GM19099 (cell line): Measurements from ENCODE around the gene WNT3A.

Experiments
- POLR2A ChIP-seq: IDR thresholded peaks from 3 replicates; pipeline ENCODE4 v1.6.1; 2011; ENCODE audit warnings: low read depth; ENCODE audit not compliant: insufficient read length; ENCODE audit errors: extremely low read depth

Gene WNT3A

DNA sequence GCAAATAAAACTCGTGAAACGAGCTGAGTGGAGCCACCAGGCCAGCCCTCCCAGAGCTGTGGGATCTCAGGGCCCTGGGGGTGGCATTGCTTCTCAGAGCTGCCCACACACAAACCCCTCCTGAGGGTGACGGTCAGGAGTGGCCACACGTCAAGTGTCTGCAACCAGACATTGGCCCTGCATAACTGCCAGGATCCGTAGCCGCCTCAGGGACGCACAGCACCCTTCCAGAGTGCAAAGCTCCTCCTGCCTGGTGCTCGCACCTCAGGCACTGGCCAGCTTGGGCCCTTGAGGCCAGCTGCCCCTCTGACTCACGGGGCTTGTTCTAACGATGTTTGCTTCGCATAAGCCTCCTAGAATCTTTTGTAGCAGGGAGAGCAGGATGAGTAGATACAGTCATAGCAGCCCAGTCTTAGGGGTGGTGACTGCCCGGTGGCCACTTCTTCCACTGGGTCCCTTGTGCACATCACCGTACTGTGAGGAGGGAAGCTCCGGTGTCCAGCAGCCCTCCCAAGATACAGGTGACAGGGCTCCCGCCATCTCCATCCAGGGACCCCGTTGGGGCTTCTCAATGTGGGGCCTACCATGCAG, 5.0 kb downstream of the WNT3A start:
- no peak for TF ChIP-seq POLR2A

GRCh38 chr1:228012555-228012954, 5.8 kb downstream of the WNT3A start:
- TF ChIP-seq POLR2A = no peak

- no peak for TF ChIP-seq POLR2A
These were observed 6.5 kb downstream of the WNT3A start for GRCh38 chr1:228013131-228013934.

DNA sequence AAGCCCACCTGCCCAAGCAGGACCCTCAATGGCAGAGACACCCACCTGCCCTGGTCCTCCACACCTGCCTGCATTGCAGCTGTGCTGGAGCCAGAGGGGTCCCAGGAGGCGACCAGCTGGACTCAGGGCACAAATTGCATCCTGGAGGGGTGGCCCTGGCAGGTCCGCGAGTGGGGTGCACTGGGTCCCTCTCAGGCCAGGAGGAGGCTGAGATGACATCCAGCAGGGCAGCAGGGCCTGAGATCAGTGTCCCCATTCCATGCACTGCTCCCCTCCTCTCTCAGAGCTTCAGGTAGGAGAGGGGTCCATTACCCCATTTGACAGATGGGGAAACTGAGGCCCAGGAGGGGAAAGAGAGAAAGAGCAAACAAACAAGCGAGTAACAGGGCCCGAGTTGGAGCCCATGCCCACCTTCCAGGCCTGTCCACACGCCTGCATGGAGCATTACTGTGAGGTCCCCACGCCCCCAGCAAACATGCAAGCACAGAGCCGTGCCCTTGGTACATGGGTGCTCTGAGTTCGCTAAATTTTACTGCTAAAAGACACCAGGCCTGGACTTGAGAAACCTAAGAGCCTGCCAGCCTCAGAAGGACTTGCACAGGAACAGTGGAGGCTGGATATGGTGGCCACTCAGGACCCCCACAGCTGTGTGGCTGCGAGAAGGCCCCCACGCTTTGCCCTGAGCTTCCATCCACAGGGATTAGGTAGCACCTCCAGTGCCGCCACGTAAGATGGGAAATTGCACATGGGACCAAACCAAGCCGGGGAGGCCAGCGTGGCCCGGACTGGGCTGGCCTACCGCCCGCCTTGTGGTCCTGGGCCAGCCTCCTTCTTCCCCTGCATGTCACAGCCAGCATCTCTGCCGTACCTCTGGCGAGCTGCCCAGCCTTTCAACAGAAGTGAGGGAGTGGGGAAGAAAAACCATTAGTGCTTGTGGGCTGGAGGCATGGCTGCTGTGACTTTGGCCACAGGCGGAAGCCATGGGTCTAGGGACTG, 7.4 kb downstream of the WNT3A start:
- no peak for TF ChIP-seq POLR2A

DNA sequence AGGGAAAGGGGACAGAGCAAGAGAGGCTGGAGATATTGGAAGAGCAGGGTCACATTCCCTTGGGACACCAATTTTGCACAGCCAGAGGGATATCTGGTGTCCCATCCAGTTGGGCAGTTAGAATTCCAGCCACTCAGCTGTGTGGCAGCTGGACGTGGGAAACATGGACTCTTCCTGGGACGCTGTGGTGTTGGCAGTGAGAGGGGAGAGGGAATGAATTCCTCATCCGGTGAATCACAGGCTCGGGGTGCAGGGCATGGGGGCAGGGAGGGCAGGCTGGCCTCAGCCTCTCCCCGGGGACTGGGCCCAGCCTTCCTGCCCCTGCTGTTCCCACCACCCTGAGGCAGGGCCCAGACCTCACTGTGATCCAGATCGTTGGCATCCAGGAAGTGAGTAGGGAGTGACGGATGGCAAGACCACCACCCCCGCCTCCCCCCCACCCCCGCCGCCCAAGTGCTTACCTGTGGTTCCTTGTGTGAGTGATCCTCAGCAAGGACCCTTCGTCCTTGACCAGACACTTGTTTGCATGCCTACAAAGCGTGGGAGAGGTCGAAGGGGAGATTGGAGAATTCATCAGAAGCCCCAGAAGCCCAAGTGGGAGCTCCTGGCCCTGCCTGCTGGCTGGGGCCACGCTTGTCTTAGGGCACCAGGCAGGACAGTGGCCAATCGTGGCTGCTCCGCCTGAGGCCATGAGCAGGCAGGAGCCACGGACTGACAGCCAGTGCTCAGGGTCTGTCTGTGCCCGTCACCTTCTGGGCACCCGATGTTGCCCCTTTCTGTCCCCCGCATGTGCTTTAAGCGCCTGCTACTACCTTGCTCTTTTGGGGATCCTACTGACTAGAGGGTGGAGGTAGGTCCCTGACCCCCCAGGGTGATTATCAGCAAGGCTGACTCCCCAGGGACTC, 8.7 kb downstream of the WNT3A start:
- TF ChIP-seq POLR2A = no peak

GRCh38 chr1:228016181-228016510, 9.3 kb downstream of the WNT3A start:
- no peak for TF ChIP-seq POLR2A

DNA sequence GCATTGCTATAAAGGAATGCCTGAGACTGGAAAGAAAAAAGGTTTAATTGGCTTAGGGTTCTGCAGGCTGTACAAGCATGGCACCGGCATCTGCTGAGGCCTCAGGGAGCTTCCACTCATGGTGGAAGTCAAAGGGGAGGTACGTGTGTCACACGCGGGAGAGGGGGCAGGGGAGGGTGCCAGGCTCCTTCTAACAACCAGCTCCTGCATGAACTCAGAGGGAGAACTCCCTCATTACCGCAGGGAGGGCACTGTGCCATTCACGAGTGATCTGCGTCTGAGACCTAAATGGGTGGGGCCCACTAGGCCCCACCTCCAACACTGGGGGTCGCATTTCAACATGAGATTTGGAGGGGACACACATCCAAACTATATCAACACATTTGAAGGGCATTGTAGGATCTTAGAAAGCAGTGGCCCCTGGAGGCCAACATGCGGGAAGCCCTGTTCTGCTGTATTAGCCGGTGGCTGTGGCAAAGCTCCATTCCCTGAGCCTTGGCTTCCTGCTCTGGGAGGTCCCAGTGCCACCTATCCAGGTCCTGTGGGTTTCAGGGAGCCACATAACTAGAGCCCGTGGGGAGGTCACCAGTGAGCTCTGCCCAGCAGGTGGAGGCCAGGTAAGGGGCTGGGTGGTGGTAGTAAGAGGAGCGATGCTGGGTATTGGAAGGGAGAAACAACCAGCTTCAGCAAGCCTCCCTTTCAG, 10.0 kb downstream of the WNT3A start:
- TF ChIP-seq POLR2A = no peak

- TF ChIP-seq POLR2A = no peak
These were observed 10.7 kb downstream of the WNT3A start for GRCh38 chr1:228017356-228018124.

DNA sequence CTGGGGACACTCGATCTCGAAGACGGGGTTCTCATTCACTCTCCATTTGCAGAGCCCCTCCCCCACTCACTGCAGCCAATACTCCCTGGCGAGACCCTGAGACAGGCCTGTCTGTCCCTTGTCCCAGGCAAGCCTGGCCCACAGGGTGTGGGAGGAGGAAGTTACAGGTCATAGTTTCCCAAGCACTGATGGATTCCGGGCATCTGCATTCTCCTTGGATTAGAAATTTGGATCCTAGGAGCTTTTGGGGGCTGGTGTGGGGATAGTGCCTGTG, 11.3 kb downstream of the WNT3A start:
- no peak for TF ChIP-seq POLR2A

DNA sequence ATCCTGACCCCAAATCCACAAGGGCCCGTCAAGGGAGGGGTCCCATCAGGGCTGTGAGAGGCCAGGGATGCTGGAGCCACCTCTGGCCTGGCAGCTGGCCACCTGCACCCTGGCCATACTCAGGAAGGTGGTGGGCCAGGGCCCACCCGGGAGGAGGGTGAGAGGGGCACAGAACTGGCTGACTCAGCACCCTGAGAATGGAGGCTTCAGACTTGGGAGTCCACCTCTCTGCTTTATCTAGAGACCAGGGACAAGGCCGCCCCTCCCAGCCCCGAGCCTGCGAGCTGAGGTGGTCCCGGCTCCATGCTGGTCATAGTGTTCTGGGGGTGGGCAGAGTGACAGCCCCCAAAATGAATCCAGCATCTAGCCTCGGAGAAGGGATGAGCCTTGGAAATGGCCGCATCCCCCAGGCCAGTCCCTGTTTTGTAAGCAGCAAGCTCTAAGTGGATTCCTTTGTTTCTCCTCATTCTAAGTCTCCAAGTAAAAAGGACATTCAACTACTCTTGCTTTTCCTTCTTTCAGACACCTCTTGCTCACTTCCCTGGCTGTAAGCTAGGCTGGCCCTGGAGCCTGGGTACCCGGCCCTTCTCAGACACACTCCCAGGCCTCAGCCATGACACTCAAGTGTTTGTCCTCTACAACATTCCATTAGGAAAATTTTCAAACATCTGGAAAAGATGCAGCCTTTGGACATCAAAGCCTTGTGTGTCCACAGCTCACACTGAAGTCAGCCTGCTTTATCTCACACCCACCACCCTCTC, 12.3 kb downstream of the WNT3A start:
- TF ChIP-seq POLR2A = no peak

DNA sequence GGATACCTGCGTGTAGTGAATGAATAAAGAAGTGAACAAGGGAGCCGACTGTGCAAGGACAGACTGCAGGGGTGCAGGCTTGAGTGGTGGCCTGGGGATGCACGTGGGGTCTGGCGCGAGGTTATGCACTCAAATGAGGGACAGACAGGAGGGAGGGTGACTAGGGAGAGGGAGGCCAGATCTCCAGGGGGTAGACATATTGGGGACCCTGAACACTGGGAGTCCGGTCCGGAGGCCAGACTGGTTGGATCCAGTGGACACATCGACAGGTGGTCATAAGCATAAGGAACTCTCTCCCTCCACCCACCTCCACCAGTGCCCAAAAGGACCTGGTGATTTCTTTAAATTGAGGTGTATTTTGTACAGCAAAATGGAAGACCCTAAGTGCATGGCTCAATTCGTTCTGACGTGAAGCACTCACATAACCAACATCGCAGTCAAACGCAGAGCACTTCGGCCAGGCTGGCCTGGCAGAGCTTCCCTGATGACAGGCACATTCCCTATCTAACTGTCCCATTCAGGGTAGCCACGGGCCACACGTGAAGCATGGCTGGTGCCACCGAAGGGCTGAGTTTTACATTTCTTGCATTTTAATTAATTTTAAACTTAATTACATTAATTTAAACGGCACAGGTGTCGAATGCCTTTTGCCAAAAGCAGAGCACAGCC, 14.0 kb downstream of the WNT3A start:
- TF ChIP-seq POLR2A = no peak

- TF ChIP-seq POLR2A = no peak
These were observed 14.7 kb downstream of the WNT3A start for GRCh38 chr1:228021355-228022030.
